ENCODE data around the gene ACKR3. TPM values are rescaled to one million over a fixed set of nuclear protein-coding genes. Genes with fewer than 3 reads are reported as not detected.

The ACKR3 gene
- total and polyA plus RNA-seq, 5 donors, result 22.5 to 50.1 (median 31.1) TPM

DNA sequence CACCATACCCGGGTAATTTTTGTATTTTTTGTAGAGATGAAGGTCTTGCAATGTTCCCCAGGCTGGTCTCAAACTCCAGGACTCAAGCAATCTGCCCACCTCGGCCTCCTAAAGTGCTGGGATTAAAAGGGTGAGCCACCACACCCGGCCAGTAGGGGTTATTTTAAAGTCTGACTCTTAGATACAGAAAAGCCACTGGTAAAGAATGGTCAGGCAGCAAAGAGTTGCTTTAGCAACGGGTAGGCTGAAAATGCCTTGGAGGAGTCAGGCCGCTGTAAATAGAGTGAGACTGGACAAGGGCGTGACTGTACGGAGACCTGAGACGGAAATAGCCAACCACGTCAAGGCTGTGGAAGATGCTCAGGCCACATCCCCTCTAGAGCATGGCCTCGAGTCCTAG lies 54.2 kb downstream of the ACKR3 start:
- H3K4me3 ChIP-seq (ENCODE audit: low read length), result no peak overlapping the region
- 90% methylated on average over 10 of the region's 10 CpGs for WGBS
- ATAC-seq, result no peak

DNA sequence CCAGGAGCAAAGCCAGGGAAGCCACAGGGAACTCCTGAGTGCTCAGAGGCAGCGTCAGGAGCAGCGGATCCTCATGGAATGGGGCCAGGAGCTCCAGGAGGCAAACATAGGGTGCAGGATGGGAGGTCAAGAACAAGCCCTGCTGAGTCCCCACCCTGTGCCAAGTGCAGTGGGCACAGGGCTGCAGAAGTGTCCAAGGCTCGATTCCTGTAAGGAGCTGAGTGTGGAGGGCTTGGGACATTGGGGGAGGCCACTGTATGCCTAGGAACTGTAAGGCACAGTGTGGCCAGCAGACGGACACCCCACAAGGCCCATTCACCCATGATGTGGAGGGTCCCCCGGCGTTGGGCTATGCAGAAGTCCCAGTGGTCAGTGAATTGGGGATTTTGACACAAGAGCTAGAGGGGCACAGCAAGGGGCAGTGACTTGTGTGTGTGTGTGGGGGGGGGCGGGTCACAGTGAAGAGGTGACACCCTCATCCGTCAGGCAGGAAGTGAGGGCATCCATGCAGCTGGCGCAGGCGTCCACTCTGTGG lies 55.6 kb downstream of the ACKR3 start:
- intact Hi-C loops (cut with DNase I), result no loop called here
- H3K27me3 ChIP-seq (ENCODE audit: control insufficient read depth, insufficient read depth), result no peaks in the 10 kb centered on the region
- H3K27ac ChIP-seq (ENCODE audit: low read length), result no peak overlapping the region
- 91% methylated on average over 10 of the region's 10 CpGs for WGBS
- H3K4me1 ChIP-seq (ENCODE audit: control insufficient read depth, insufficient read depth, low read length), result no peaks in the 10 kb centered on the region
- DNase-seq, result no peak
- ATAC-seq, result no peak
- H3K9me3 ChIP-seq (ENCODE audit: control insufficient read depth, low read length), result no peaks in the 10 kb centered on the region
- no peak overlapping the region for H3K4me3 ChIP-seq (ENCODE audit: low read length)

More for the DNA sequence above, 54.2 kb downstream of the ACKR3 start:
- Histone ChIP-seq H3K27ac (ENCODE audit: low read length) (no peak overlapping the region), H3K9me3 (ENCODE audit: control insufficient read depth, low read length) (no peaks in the 10 kb centered on the region), H3K27me3 (ENCODE audit: control insufficient read depth, insufficient read depth) (no peaks in the 10 kb centered on the region), H3K4me1 (ENCODE audit: control insufficient read depth, insufficient read depth, low read length) (no peaks in the 10 kb centered on the region)
- intact Hi-C loops (cut with DNase I), result no loop called here
- no peak for DNase-seq

- no peaks in the 10 kb centered on the region for H3K9me3 ChIP-seq (ENCODE audit: control insufficient read depth, low read length)
- peak in 2 of 3 donors; percentile 49 to 72 for DNase-seq
- H3K27ac ChIP-seq (ENCODE audit: low read length), result no peak overlapping the region
- 79% methylated on average over 20 of the region's 20 CpGs for WGBS
- H3K4me1 ChIP-seq (ENCODE audit: control insufficient read depth, insufficient read depth, low read length), result peaks cover 1% of the 10 kb centered on the region
- peak; percentile 6 to 45 for ATAC-seq
- intact Hi-C loops (cut with DNase I), result no loop called here
- no peak overlapping the region for H3K4me3 ChIP-seq (ENCODE audit: low read length)
- H3K27me3 ChIP-seq (ENCODE audit: control insufficient read depth, insufficient read depth), result no peaks in the 10 kb centered on the region
These were observed 56.9 kb downstream of the ACKR3 start for GRCh38 chr2:236626391-236627150.

- peaks cover 5% of the 10 kb centered on the region for H3K4me1 ChIP-seq (ENCODE audit: control insufficient read depth, insufficient read depth, low read length)
- intact Hi-C loops (cut with DNase I), result no loop called here
- no peak overlapping the region for H3K27ac ChIP-seq (ENCODE audit: low read length)
- H3K4me3 ChIP-seq (ENCODE audit: low read length), result no peak overlapping the region
- DNase-seq, result no peak
- no peaks in the 10 kb centered on the region for H3K9me3 ChIP-seq (ENCODE audit: control insufficient read depth, low read length)
- H3K27me3 ChIP-seq (ENCODE audit: control insufficient read depth, insufficient read depth), result no peaks in the 10 kb centered on the region
- no peak for ATAC-seq
- WGBS, result 98% methylated on average over 11 of the region's 11 CpGs
These were observed 57.6 kb downstream of the ACKR3 start for GRCh38 chr2:236627193-236627592.

GRCh38 chr2:236627841-236628240 lies 58.2 kb downstream of the ACKR3 start:
- 94% methylated on average over 6 of the region's 6 CpGs for WGBS
- Histone ChIP-seq H3K27me3 (ENCODE audit: control insufficient read depth, insufficient read depth) (no peaks in the 10 kb centered on the region), H3K4me1 (ENCODE audit: control insufficient read depth, insufficient read depth, low read length) (peaks cover 5% of the 10 kb centered on the region), H3K27ac (ENCODE audit: low read length) (no peak overlapping the region), H3K9me3 (ENCODE audit: control insufficient read depth, low read length) (no peaks in the 10 kb centered on the region), H3K4me3 (ENCODE audit: low read length) (no peak overlapping the region)
- ATAC-seq (no peak), DNase-seq (peak in 1 of 3 donors; percentile 14)
- intact Hi-C loops (cut with DNase I), result no loop called here

GRCh38 chr2:236628256-236628901 lies 58.8 kb downstream of the ACKR3 start:
- intact Hi-C loops (cut with DNase I), result no loop called here
- no peaks in the 10 kb centered on the region for H3K9me3 ChIP-seq (ENCODE audit: control insufficient read depth, low read length)
- WGBS, result 96% methylated on average over 15 of the region's 15 CpGs
- DNase-seq, result peak in 1 of 3 donors; percentile 28
- peaks cover 5% of the 10 kb centered on the region for H3K4me1 ChIP-seq (ENCODE audit: control insufficient read depth, insufficient read depth, low read length)
- no peaks in the 10 kb centered on the region for H3K27me3 ChIP-seq (ENCODE audit: control insufficient read depth, insufficient read depth)
- H3K4me3 ChIP-seq (ENCODE audit: low read length), result no peak overlapping the region
- no peak for ATAC-seq
- H3K27ac ChIP-seq (ENCODE audit: low read length), result no peak overlapping the region

GRCh38 chr2:236628981-236629605 lies 59.5 kb downstream of the ACKR3 start:
- WGBS, result 86% methylated on average over 11 of the region's 11 CpGs
- intact Hi-C loops (cut with DNase I), result no loop called here
- H3K27ac ChIP-seq (ENCODE audit: low read length), result no peak overlapping the region
- H3K9me3 ChIP-seq (ENCODE audit: control insufficient read depth, low read length), result no peaks in the 10 kb centered on the region
- ATAC-seq (no peak), DNase-seq (peak in 1 of 3 donors; percentile 37)
- H3K4me1 ChIP-seq (ENCODE audit: control insufficient read depth, insufficient read depth, low read length), result peaks cover 5% of the 10 kb centered on the region
- H3K27me3 ChIP-seq (ENCODE audit: control insufficient read depth, insufficient read depth), result no peaks in the 10 kb centered on the region
- no peak overlapping the region for H3K4me3 ChIP-seq (ENCODE audit: low read length)

DNA sequence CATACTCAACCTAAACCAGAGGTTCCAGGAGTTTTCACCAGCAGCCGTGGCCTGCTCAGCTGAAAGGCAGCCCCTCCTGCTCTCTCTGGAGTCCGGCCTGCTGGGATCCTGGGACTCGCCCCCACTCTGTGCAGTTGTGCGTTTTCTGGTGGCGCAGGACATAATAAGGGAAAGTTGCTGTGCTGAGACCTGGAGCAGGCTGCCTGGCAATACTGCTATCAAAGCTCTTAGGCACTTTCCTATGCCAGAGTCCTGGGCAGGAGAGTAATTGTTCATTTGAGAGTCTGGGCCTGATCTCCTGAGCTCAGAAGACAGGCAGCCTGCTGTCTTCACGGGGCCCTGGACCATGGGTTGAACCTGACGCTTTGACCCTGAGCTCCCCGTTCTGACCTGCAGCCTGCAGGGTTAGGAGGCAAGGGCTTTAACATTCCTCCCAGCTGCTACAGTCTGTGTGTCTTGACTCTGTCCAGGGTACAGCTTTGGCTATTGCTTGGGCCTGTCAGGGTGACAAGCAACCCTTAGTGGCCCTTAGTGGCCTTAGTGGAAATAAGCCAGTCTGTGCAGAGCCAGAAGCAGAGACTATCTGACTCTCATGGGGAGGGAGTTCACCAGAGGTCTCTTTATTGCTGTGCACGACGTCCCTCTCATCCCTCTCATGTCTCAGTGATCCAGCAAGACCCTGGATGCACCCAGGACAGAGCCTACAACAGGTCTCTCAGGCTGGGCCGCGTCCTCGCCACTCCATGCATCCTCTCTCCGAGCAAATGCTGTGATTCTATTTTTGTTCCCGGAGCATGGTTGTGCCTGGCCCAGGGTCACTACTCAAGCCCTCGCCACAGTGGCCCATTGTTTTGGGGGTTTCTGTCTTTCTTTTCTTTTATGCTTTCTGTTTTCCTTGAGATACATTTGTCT lies 60.6 kb downstream of the ACKR3 start:
- Histone ChIP-seq H3K27me3 (ENCODE audit: control insufficient read depth, insufficient read depth) (no peaks in the 10 kb centered on the region), H3K27ac (ENCODE audit: low read length) (no peak overlapping the region)
- ATAC-seq, result peak in 1 of 2 donors; percentile 35

GRCh38 chr2:236631281-236631855 lies 61.7 kb downstream of the ACKR3 start:
- Histone ChIP-seq H3K27me3 (ENCODE audit: control insufficient read depth, insufficient read depth) (no peaks in the 10 kb centered on the region), H3K4me3 (ENCODE audit: low read length) (no peak overlapping the region), H3K27ac (ENCODE audit: low read length) (no peak overlapping the region), H3K4me1 (ENCODE audit: control insufficient read depth, insufficient read depth, low read length) (peaks cover 5% of the 10 kb centered on the region), H3K9me3 (ENCODE audit: control insufficient read depth, low read length) (no peaks in the 10 kb centered on the region)
- 35% methylated on average over 15 of the region's 15 CpGs for WGBS
- peak; percentile 40 to 78 for ATAC-seq
- DNase-seq, result peak; percentile 50 to 72 (median 63)
- intact Hi-C loops (cut with DNase I), result no loop called here

More for the DNA sequence above, 60.6 kb downstream of the ACKR3 start:
- Histone ChIP-seq H3K9me3 (ENCODE audit: control insufficient read depth, low read length) (no peaks in the 10 kb centered on the region), H3K4me3 (ENCODE audit: low read length) (no peak overlapping the region), H3K4me1 (ENCODE audit: control insufficient read depth, insufficient read depth, low read length) (peaks cover 5% of the 10 kb centered on the region)
- intact Hi-C loops (cut with DNase I), result no loop called here
- WGBS, result 68% methylated on average over 16 of the region's 16 CpGs
- DNase-seq, result peak in 1 of 3 donors; percentile 54

DNA sequence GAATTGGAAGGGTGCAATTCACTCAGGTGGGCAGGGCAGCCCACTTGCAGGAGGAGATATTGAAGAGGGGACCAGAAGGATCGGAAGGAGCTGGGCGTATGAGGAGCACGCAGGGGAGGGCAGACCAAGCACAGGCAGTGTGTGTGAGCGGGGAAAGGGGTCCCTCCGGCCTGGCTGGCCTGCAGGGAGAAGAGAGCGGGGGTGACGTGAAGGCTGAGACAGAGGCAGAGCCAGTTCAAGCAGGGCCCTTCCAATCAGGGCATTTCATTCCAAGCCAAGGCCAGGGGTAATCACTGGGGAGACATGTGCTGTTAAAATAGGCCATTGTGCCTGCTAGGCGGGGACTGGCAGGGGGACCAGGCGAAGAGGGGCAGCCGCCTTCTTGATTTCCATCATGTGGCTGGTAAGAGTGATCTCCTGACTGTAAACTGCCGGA lies 62.2 kb downstream of the ACKR3 start:
- 86% methylated on average over 11 of the region's 11 CpGs for WGBS
- DNase-seq (peak in 1 of 3 donors; percentile 30), ATAC-seq (peak in 1 of 2 donors; percentile 5)
- Histone ChIP-seq H3K27me3 (ENCODE audit: control insufficient read depth, insufficient read depth) (no peaks in the 10 kb centered on the region), H3K27ac (ENCODE audit: low read length) (no peak overlapping the region), H3K9me3 (ENCODE audit: control insufficient read depth, low read length) (no peaks in the 10 kb centered on the region), H3K4me1 (ENCODE audit: control insufficient read depth, insufficient read depth, low read length) (peaks cover 5% of the 10 kb centered on the region), H3K4me3 (ENCODE audit: low read length) (no peak overlapping the region)
- intact Hi-C loops (cut with DNase I), result no loop called here
